SH-SY5Y (cell line): ENCODE data around the gene ATP10A.

Experiments used
- GATA2 ChIP-seq: IDR thresholded peaks from 2 replicates; pipeline ENCODE4 v1.6.1; 2011; ENCODE audit warnings: mild to moderate bottlenecking, low read depth, low read length
- GATA3 ChIP-seq: IDR thresholded peaks from 2 replicates; pipeline ENCODE4 v1.6.1; 2011; ENCODE audit warnings: low read depth, mild to moderate bottlenecking, low read length, moderate library complexity

DNA sequence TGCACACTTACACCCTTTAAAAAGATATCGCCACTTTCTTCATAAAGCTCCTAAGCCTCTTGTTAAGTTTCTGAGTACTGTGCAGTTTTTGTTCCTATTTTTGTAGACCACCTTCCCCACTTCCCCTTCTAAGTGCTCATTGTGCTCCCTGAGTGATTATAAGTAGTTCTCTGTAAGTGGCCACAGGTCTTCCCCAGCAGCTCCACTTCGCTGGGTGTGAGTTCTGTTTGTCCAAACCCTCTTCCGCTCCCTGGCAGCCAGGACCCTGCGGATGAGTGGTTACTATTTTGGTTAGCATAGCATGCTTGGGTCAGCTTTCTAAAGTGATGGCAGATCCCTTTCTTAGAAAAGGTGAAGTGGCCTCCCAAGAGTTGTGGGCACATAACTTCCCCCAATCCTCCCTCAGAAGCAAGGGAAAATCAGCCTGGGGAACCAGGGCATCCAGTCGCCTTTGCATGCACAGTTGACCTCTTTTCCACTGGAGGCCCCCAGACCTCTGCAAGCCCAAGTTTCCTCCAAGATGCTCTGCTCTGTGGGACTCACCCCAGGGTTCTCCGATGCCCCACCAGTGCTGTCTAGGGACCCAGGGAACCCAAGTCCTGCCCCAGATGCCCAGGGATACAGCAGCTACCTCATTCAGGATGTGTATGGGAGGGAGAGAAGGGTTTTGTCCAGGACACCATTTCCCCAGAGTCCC, 69.6 kb downstream of the ATP10A start:
- no peak for TF ChIP-seq GATA2
- TF ChIP-seq GATA3, result no peak
